Body of pancreas (tissue), 4 donors: Measurements from ENCODE around the gene SSB.

Experiments
- POLR2A ChIP-seq, 3 donors: fragments of 450-650 bp; IDR thresholded peaks; one replicate each; pipeline ENCODE4 v1.6.1; 2016; ENCODE audit warnings: antibody characterized with exemption in 3 of 3, mild to moderate bottlenecking in 2 of 3
- TF ChIP-seq, protein P1 (sequence below), 7 experiments: fragments of 450-650 bp in 4 of 7; fragments of 200-600 bp in 3 of 7; sonication (generic) in 3 of 7; IDR thresholded peaks; one replicate each; pipeline ENCODE4 v1.5.1; 2016 to 2019; ENCODE audit warnings: antibody characterized with exemption in 7 of 7

- no peak for TF ChIP-seq POLR2A (IDR thresholded peaks at IDR 0.05)
- TF ChIP-seq, protein P1, sequence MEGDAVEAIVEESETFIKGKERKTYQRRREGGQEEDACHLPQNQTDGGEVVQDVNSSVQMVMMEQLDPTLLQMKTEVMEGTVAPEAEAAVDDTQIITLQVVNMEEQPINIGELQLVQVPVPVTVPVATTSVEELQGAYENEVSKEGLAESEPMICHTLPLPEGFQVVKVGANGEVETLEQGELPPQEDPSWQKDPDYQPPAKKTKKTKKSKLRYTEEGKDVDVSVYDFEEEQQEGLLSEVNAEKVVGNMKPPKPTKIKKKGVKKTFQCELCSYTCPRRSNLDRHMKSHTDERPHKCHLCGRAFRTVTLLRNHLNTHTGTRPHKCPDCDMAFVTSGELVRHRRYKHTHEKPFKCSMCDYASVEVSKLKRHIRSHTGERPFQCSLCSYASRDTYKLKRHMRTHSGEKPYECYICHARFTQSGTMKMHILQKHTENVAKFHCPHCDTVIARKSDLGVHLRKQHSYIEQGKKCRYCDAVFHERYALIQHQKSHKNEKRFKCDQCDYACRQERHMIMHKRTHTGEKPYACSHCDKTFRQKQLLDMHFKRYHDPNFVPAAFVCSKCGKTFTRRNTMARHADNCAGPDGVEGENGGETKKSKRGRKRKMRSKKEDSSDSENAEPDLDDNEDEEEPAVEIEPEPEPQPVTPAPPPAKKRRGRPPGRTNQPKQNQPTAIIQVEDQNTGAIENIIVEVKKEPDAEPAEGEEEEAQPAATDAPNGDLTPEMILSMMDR (IDR thresholded peaks at IDR 0.05) = no peak
Measured at GRCh38 chr2:169775354-169775753, 23.3 kb upstream of the SSB start.
